ENCODE results near the gene ZDHHC24.
A peak's percentile ranks its signal among the peaks of the same experiment; 100 is the strongest.

ZDHHC24 gene

GRCh38 chr11:66539870-66540213 lies 6.0 kb downstream of the ZDHHC24 start:
- Histone ChIP-seq H3K9ac (ENCODE audit: low read depth, low read length) (no peak overlapping the region), H3K4me1 (ENCODE audit: control insufficient read depth, insufficient read depth, low read length) (peaks cover 5% of the 10 kb centered on the region), H3K4me3 (ENCODE audit: low read depth, low read length) (no peak overlapping the region), H3K27me3 (ENCODE audit: control insufficient read depth, insufficient read depth, low read length) (no peaks in the 10 kb centered on the region), H3K9me3 (ENCODE audit: control insufficient read depth, insufficient read depth, low read length) (no peaks in the 10 kb centered on the region), H3K36me3 (ENCODE audit: control insufficient read depth, insufficient read depth, low read length) (peaks cover 11% of the 10 kb centered on the region)

- Histone ChIP-seq H3K36me3 (ENCODE audit: control insufficient read depth, insufficient read depth, low read length) (peaks cover 11% of the 10 kb centered on the region), H3K4me1 (ENCODE audit: control insufficient read depth, insufficient read depth, low read length) (peaks cover 5% of the 10 kb centered on the region), H3K9ac (ENCODE audit: low read depth, low read length) (no peak overlapping the region), H3K4me3 (ENCODE audit: low read depth, low read length) (no peak overlapping the region), H3K9me3 (ENCODE audit: control insufficient read depth, insufficient read depth, low read length) (no peaks in the 10 kb centered on the region), H3K27me3 (ENCODE audit: control insufficient read depth, insufficient read depth, low read length) (no peaks in the 10 kb centered on the region)
These were observed 6.5 kb downstream of the ZDHHC24 start for GRCh38 chr11:66539170-66539869.

- Histone ChIP-seq H3K4me1 (ENCODE audit: control insufficient read depth, insufficient read depth, low read length) (no peaks in the 10 kb centered on the region), H3K9me3 (ENCODE audit: control insufficient read depth, insufficient read depth, low read length) (no peaks in the 10 kb centered on the region), H3K27me3 (ENCODE audit: control insufficient read depth, insufficient read depth, low read length) (no peaks in the 10 kb centered on the region), H3K9ac (ENCODE audit: low read depth, low read length) (no peak overlapping the region), H3K4me3 (ENCODE audit: low read depth, low read length) (no peak overlapping the region), H3K36me3 (ENCODE audit: control insufficient read depth, insufficient read depth, low read length) (peaks cover 4% of the 10 kb centered on the region)
These were observed 13.1 kb downstream of the ZDHHC24 start for GRCh38 chr11:66532784-66533183.

- Histone ChIP-seq H3K4me3 (ENCODE audit: low read depth, low read length) (no peak overlapping the region), H3K27me3 (ENCODE audit: control insufficient read depth, insufficient read depth, low read length) (no peaks in the 10 kb centered on the region), H3K36me3 (ENCODE audit: control insufficient read depth, insufficient read depth, low read length) (peaks cover 4% of the 10 kb centered on the region), H3K4me1 (ENCODE audit: control insufficient read depth, insufficient read depth, low read length) (no peaks in the 10 kb centered on the region), H3K9ac (ENCODE audit: low read depth, low read length) (no peak overlapping the region), H3K9me3 (ENCODE audit: control insufficient read depth, insufficient read depth, low read length) (no peaks in the 10 kb centered on the region)
These were observed 14.0 kb downstream of the ZDHHC24 start for GRCh38 chr11:66531841-66532240.

GRCh38 chr11:66530927-66531709 lies 14.7 kb downstream of the ZDHHC24 start:
- no peaks in the 10 kb centered on the region for H3K27me3 ChIP-seq (ENCODE audit: control insufficient read depth, insufficient read depth, low read length)
- no peak overlapping the region for H3K9ac ChIP-seq (ENCODE audit: low read depth, low read length)

GRCh38 chr11:66529655-66530054 lies 16.2 kb downstream of the ZDHHC24 start:
- Histone ChIP-seq H3K4me3 (ENCODE audit: low read depth, low read length) (no peak overlapping the region), H3K9me3 (ENCODE audit: control insufficient read depth, insufficient read depth, low read length) (no peaks in the 10 kb centered on the region), H3K27me3 (ENCODE audit: control insufficient read depth, insufficient read depth, low read length) (no peaks in the 10 kb centered on the region), H3K4me1 (ENCODE audit: control insufficient read depth, insufficient read depth, low read length) (no peaks in the 10 kb centered on the region), H3K36me3 (ENCODE audit: control insufficient read depth, insufficient read depth, low read length) (peaks cover 4% of the 10 kb centered on the region), H3K9ac (ENCODE audit: low read depth, low read length) (no peak overlapping the region)

More at GRCh38 chr11:66530927-66531709, 14.7 kb downstream of the ZDHHC24 start:
- Histone ChIP-seq H3K4me3 (ENCODE audit: low read depth, low read length) (no peak overlapping the region), H3K36me3 (ENCODE audit: control insufficient read depth, insufficient read depth, low read length) (peaks cover 8% of the 10 kb centered on the region), H3K9me3 (ENCODE audit: control insufficient read depth, insufficient read depth, low read length) (no peaks in the 10 kb centered on the region), H3K4me1 (ENCODE audit: control insufficient read depth, insufficient read depth, low read length) (no peaks in the 10 kb centered on the region)

- peaks cover 4% of the 10 kb centered on the region for H3K36me3 ChIP-seq (ENCODE audit: control insufficient read depth, insufficient read depth, low read length)
- H3K9me3 ChIP-seq (ENCODE audit: control insufficient read depth, insufficient read depth, low read length): no peaks in the 10 kb centered on the region
- no peak overlapping the region for H3K9ac ChIP-seq (ENCODE audit: low read depth, low read length)
- H3K4me1 ChIP-seq (ENCODE audit: control insufficient read depth, insufficient read depth, low read length): no peaks in the 10 kb centered on the region
- no peaks in the 10 kb centered on the region for H3K27me3 ChIP-seq (ENCODE audit: control insufficient read depth, insufficient read depth, low read length)
- no peak overlapping the region for H3K4me3 ChIP-seq (ENCODE audit: low read depth, low read length)
These were observed 16.8 kb downstream of the ZDHHC24 start for GRCh38 chr11:66529069-66529468.

GRCh38 chr11:66524304-66525040 lies 21.4 kb downstream of the ZDHHC24 start:
- H3K4me1 ChIP-seq (ENCODE audit: control insufficient read depth, insufficient read depth, low read length): no peaks in the 10 kb centered on the region
- H3K27me3 ChIP-seq (ENCODE audit: control insufficient read depth, insufficient read depth, low read length): no peaks in the 10 kb centered on the region
- no peak overlapping the region for H3K4me3 ChIP-seq (ENCODE audit: low read depth, low read length)
- H3K9ac ChIP-seq (ENCODE audit: low read depth, low read length): no peak overlapping the region
- peaks cover 19% of the 10 kb centered on the region for H3K36me3 ChIP-seq (ENCODE audit: control insufficient read depth, insufficient read depth, low read length)
- H3K9me3 ChIP-seq (ENCODE audit: control insufficient read depth, insufficient read depth, low read length): no peaks in the 10 kb centered on the region

GRCh38 chr11:66523611-66524010 lies 22.2 kb downstream of the ZDHHC24 start:
- H3K4me1 ChIP-seq (ENCODE audit: control insufficient read depth, insufficient read depth, low read length): no peaks in the 10 kb centered on the region
- no peaks in the 10 kb centered on the region for H3K9me3 ChIP-seq (ENCODE audit: control insufficient read depth, insufficient read depth, low read length)
- peaks cover 19% of the 10 kb centered on the region for H3K36me3 ChIP-seq (ENCODE audit: control insufficient read depth, insufficient read depth, low read length)
- no peak overlapping the region for H3K9ac ChIP-seq (ENCODE audit: low read depth, low read length)
- H3K4me3 ChIP-seq (ENCODE audit: low read depth, low read length): no peak overlapping the region
- H3K27me3 ChIP-seq (ENCODE audit: control insufficient read depth, insufficient read depth, low read length): no peaks in the 10 kb centered on the region

- Histone ChIP-seq H3K27me3 (ENCODE audit: control insufficient read depth, insufficient read depth, low read length) (no peaks in the 10 kb centered on the region), H3K4me1 (ENCODE audit: control insufficient read depth, insufficient read depth, low read length) (no peaks in the 10 kb centered on the region), H3K9ac (ENCODE audit: low read depth, low read length) (peak overlapping the region; percentile 62), H3K9me3 (ENCODE audit: control insufficient read depth, insufficient read depth, low read length) (no peaks in the 10 kb centered on the region), H3K4me3 (ENCODE audit: low read depth, low read length) (peak overlapping the region; percentile 92), H3K36me3 (ENCODE audit: control insufficient read depth, insufficient read depth, low read length) (peaks cover 4% of the 10 kb centered on the region)
These were observed 34.9 kb downstream of the ZDHHC24 start for GRCh38 chr11:66510990-66511339.

GRCh38 chr11:66510271-66510989 lies 35.4 kb downstream of the ZDHHC24 start, which contains the start of gene BBS1:
Gene BBS1 (plus strand): TSS chr11:66510635. CDS start chr11:66510660, 25 bp downstream.
- H3K9ac ChIP-seq (ENCODE audit: low read depth, low read length): peak within 1 kb of the TSS; percentile 62
- no peaks in the 10 kb centered on the region for H3K9me3 ChIP-seq (ENCODE audit: control insufficient read depth, insufficient read depth, low read length)
- H3K4me1 ChIP-seq (ENCODE audit: control insufficient read depth, insufficient read depth, low read length): no peaks in the 10 kb centered on the region
- no peaks in the 10 kb centered on the region for H3K27me3 ChIP-seq (ENCODE audit: control insufficient read depth, insufficient read depth, low read length)
- peak within 1 kb of the TSS; percentile 92 for H3K4me3 ChIP-seq (ENCODE audit: low read depth, low read length)
- peaks cover 4% of the 10 kb centered on the region for H3K36me3 ChIP-seq (ENCODE audit: control insufficient read depth, insufficient read depth, low read length)

Measured in iPS-15b (cell line).